ENCODE measurements around the gene SCGB1C2.

The SCGB1C2 gene

DNA sequence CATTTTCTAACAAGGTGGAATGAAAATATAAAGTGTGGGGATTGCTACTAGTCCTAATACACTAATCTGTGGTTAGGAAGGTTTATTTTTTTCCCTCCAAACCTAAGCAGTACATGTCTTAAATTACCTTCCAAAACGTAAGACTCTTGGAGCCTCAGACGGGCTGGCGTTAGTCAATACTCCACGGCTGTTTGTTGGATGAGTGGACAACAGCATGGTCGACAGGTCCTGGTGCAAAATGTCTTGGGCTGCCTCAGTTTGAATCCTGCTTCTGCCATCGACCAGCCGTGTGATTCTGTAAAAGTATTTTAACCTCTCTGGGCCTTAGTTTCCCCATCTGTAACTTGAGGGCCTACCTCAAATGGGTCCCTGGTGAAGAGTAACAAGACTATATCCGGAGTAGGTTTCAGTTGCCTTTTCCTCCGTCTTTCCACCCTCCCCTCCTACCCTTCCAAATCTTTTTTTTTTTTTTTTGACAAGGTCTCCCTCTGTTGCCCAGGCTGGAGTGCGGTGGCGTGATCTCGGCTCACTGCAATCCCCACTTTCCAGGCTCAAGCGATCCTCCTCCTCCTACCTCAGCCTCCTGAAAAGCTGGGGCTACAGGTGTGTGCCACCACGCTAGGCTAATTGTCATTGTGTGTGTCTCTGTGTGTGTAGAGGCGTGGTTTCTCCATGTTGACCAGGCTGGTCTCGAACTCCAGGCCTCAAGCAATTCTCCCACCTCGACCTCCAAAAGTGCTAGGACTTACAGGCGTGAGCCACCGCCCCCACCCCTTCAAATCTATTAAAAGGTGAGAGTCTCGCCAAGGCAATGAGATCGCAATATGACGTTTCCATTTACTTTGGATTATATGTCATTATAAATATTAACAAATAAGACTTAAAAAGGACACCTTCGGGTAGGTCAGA, 5.8 kb downstream of the SCGB1C2 start:
- DNase-seq (ENCODE audit: extremely low spot score) = no peak
- ChIA-PET CTCF (no interaction called here), POLR2A (no interaction called here)
- TF ChIP-seq HDGF (IDR thresholded peaks at IDR 0.05; ENCODE audit: borderline replicate concordance) (no peak), ZNF384 (IDR thresholded peaks at IDR 0.05) (no peak), ARNT (IDR thresholded peaks at IDR 0.05) (no peak), FOXM1 (IDR thresholded peaks at IDR 0.05; ENCODE audit: borderline replicate concordance) (no peak), FOXA1 (IDR thresholded peaks at IDR 0.05) (no peak), NFRKB (IDR thresholded peaks at IDR 0.05) (no peak), L3MBTL2 (conservative IDR thresholded peaks at IDR 0.05) (no peak), TARDBP (IDR thresholded peaks at IDR 0.05) (no peak), FOXK2 (IDR thresholded peaks at IDR 0.05) (no peak), SUZ12 (IDR thresholded peaks at IDR 0.05) (no peak), SP1 (IDR thresholded peaks at IDR 0.05) (no peak), CTBP1 (IDR thresholded peaks at IDR 0.05; ENCODE audit: borderline replicate concordance) (no peak)

DNA sequence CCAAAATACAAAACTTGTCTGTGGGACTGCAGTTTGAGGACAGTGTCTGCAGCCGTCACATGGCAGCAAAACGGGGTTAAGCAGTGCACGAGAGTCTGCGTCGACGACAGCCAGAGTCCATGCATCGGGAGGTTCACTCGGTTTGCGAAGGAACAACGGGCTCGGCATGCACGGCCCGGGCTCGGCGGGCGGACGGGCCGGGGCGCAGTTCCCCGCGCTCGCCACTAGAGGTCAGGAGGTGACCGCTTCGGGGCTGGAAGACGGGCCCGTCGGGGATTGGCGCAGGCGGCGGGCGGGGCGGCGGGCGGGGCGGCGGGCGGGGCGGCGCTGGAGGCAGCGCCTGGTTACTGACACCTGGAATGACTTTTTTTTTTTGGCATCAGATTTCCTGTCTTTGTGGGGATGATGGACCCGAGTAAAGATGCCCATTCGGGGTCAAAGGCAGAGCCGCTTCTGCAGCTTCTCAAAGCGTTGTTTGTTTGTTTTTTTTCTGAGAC, 6.5 kb downstream of the SCGB1C2 start:
- ChIA-PET POLR2A (no interaction called here), CTCF (no interaction called here)
- DNase-seq (ENCODE audit: extremely low spot score) = peak; percentile 90
- TF ChIP-seq L3MBTL2 (conservative IDR thresholded peaks at IDR 0.05) (peak; percentile 74), SUZ12 (IDR thresholded peaks at IDR 0.05) (no peak), BHLHE40 (IDR thresholded peaks at IDR 0.05; ENCODE audit: borderline replicate concordance) (no peak), FOXA1 (IDR thresholded peaks at IDR 0.05) (no peak), LEF1 (IDR thresholded peaks at IDR 0.05; ENCODE audit: borderline replicate concordance) (no peak), SP1 (IDR thresholded peaks at IDR 0.05) (no peak), NFRKB (IDR thresholded peaks at IDR 0.05) (no peak)
- TF ChIP-seq, protein P1, sequence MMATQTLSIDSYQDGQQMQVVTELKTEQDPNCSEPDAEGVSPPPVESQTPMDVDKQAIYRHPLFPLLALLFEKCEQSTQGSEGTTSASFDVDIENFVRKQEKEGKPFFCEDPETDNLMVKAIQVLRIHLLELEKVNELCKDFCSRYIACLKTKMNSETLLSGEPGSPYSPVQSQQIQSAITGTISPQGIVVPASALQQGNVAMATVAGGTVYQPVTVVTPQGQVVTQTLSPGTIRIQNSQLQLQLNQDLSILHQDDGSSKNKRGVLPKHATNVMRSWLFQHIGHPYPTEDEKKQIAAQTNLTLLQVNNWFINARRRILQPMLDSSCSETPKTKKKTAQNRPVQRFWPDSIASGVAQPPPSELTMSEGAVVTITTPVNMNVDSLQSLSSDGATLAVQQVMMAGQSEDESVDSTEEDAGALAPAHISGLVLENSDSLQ (IDR thresholded peaks at IDR 0.05) = no peak

GRCh38 chr17:144936-145670, 7.7 kb downstream of the SCGB1C2 start:
- POLR2A ChIA-PET = no interaction called here
- DNase-seq (ENCODE audit: extremely low spot score) = no peak

GRCh38 chr17:145671-146541, 8.5 kb downstream of the SCGB1C2 start:
- ChIA-PET CTCF (interaction anchor here (0.8 kb wide), 1 partner anchor 188 kb away, joined by 3 read pairs; no protein-coding TSS in a partner anchor), POLR2A (no interaction called here)
- TF ChIP-seq SP1 (IDR thresholded peaks at IDR 0.05) = no peak
- no peak for TF ChIP-seq ARNT (IDR thresholded peaks at IDR 0.05)
- TF ChIP-seq SUZ12 (IDR thresholded peaks at IDR 0.05) = no peak
- no peak for TF ChIP-seq BHLHE40 (IDR thresholded peaks at IDR 0.05; ENCODE audit: borderline replicate concordance)
- TF ChIP-seq HDGF (IDR thresholded peaks at IDR 0.05; ENCODE audit: borderline replicate concordance) = no peak
- TF ChIP-seq, protein P1 (IDR thresholded peaks at IDR 0.05) = no peak
- no peak for TF ChIP-seq FOXA1 (IDR thresholded peaks at IDR 0.05)
- no peak for TF ChIP-seq FOXK2 (IDR thresholded peaks at IDR 0.05)
- no peak for DNase-seq (ENCODE audit: extremely low spot score)

More at GRCh38 chr17:144936-145670, 7.7 kb downstream of the SCGB1C2 start:
- CTCF ChIA-PET = no interaction called here
- no peak for TF ChIP-seq HDGF (IDR thresholded peaks at IDR 0.05; ENCODE audit: borderline replicate concordance)
- TF ChIP-seq FOXK2 (IDR thresholded peaks at IDR 0.05) = no peak
- TF ChIP-seq L3MBTL2 (conservative IDR thresholded peaks at IDR 0.05) = no peak

DNA sequence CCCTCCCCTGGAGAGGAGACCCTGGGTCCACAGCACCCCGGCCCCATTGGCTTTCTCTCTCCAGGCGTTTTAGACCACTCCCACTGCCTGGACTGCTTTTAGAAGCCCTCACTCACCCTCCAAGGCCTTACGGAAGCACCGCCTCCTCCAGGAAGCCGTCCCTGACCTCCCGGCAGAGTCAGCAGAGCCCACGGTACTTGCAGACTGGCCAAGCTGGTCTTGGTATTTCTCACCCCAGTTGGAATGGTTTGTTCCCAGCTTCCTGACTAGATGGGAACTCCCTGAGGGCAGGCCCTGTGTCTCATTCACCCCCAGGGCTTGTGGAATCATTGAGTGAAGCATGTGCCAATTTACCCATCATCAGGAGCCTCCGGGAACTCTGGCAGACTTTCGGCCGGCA, 9.2 kb downstream of the SCGB1C2 start:
- POLR2A ChIA-PET = no interaction called here
- no peak for DNase-seq (ENCODE audit: extremely low spot score)
- CTCF ChIA-PET = interaction anchor here (0.8 kb wide), 1 partner anchor 187 kb away, joined by 3 read pairs; no protein-coding TSS in a partner anchor
- TF ChIP-seq, protein P1 (IDR thresholded peaks at IDR 0.05) = no peak
- no peak for TF ChIP-seq FOXM1 (IDR thresholded peaks at IDR 0.05; ENCODE audit: borderline replicate concordance)
- TF ChIP-seq L3MBTL2 (conservative IDR thresholded peaks at IDR 0.05) = no peak
- no peak for TF ChIP-seq ZNF384 (IDR thresholded peaks at IDR 0.05)
- TF ChIP-seq SUZ12 (IDR thresholded peaks at IDR 0.05) = no peak
- no peak for TF ChIP-seq LEF1 (IDR thresholded peaks at IDR 0.05; ENCODE audit: borderline replicate concordance)
- TF ChIP-seq NFRKB (IDR thresholded peaks at IDR 0.05) = no peak
- TF ChIP-seq FOXA1 (IDR thresholded peaks at IDR 0.05) = no peak
- TF ChIP-seq ARNT (IDR thresholded peaks at IDR 0.05) = no peak
- no peak for TF ChIP-seq TARDBP (IDR thresholded peaks at IDR 0.05)

All from HEK293T (cell line).